GM10266 (cell line): ENCODE measurements around the gene VPS29.
A peak's percentile ranks its signal among the peaks of the same experiment; 100 is the strongest.
"Not testable (repeated sequence)": the region's sequence is repeated elsewhere in the genome, so short reads cannot be mapped to it uniquely, and the experiment has no call there.

Source experiments
- DNase-seq: peaks from one replicate; pipeline ENCODE4 v3.0.0; 2012; ENCODE audit errors: extremely low spot score
- TF ChIP-seq, protein P1 (sequence below): IDR thresholded peaks from 2 replicates; pipeline ENCODE4 v1.5.1; 2012; ENCODE audit warnings: mild to moderate bottlenecking, low read depth; ENCODE audit not compliant: control insufficient read depth, insufficient read depth; ENCODE audit errors: missing control alignments

VPS29 gene

DNA sequence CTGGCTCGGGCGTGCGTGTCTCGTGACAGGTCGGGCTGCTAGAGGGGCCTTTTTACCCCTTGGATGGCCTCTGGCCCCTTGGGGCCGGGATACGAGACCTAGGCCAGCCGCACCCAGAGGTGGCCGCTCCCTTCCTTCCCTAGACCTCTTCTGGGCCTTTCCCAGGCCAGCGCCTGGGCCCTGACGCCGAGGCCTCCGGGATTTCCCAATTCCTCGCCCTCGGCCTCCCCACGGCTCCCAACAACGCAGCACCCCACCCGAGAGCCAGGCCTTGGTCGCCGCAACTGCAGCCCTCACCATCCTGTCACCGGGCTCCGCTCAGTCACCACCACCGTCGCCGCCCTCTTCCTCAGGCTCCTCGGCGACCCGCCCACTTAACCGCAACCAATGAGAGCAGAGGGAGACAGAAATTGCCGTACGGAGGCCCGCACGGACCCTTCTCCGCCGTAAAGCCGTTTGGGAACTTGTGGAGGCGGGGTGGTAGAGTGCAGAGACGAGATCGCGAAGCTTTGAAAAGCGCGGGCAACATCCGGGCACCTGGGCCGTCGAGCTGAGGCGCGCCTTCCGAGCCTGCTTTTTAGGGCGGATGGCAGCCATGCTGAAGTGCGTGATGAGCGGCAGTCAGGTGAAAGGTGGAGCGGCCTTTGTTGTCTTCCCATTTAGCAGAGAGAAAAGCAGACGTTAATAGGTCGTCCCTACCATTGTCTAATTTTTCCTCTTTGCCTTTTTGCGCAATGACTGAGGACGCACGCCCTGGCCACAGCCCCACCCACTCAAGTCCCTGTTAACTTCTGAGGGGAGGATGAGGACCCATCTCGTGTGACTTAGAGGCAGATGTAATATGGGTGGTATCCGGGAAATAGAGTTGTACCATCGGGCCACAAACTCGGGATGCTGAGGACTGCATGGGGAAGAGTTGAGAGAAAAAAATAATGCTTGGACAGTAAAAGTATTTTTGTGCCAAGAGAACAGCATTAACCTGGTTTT, at the start of gene VPS29, which contains the start of gene RAD9B:
Gene VPS29, minus strand, starts transcription at position 360 of the 987 bp plus-strand sequence. Its CDS starts 60 bp downstream, at position 300.
Gene RAD9B, plus strand, starts transcription at position 580 of the 987 bp plus-strand sequence. Its CDS starts 7 bp downstream, at position 587.
- DNase-seq, result peak; percentile 87
- TF ChIP-seq, protein P1, sequence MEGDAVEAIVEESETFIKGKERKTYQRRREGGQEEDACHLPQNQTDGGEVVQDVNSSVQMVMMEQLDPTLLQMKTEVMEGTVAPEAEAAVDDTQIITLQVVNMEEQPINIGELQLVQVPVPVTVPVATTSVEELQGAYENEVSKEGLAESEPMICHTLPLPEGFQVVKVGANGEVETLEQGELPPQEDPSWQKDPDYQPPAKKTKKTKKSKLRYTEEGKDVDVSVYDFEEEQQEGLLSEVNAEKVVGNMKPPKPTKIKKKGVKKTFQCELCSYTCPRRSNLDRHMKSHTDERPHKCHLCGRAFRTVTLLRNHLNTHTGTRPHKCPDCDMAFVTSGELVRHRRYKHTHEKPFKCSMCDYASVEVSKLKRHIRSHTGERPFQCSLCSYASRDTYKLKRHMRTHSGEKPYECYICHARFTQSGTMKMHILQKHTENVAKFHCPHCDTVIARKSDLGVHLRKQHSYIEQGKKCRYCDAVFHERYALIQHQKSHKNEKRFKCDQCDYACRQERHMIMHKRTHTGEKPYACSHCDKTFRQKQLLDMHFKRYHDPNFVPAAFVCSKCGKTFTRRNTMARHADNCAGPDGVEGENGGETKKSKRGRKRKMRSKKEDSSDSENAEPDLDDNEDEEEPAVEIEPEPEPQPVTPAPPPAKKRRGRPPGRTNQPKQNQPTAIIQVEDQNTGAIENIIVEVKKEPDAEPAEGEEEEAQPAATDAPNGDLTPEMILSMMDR, result no peak

DNA sequence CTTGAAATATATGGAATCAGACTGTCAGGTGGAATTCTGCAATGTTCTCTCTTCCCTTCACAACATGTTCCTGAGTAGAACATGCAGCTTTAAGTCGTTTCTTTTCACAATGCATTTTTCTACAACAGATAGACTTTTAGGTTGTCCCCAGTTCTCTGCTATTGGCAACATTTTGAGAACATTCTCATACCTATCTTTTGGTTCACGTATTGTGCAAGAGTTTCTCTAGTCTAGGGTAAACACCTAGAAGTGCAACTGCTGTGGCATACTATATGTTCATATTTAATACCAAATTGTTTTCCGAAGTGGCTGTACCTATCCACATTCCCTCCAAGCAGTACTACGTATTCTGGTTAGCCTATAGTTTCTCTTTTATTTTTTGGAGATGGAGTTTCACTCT, 49.1 kb upstream of the VPS29 start:
- no peak for DNase-seq
- TF ChIP-seq, protein P1, result no peak

DNA sequence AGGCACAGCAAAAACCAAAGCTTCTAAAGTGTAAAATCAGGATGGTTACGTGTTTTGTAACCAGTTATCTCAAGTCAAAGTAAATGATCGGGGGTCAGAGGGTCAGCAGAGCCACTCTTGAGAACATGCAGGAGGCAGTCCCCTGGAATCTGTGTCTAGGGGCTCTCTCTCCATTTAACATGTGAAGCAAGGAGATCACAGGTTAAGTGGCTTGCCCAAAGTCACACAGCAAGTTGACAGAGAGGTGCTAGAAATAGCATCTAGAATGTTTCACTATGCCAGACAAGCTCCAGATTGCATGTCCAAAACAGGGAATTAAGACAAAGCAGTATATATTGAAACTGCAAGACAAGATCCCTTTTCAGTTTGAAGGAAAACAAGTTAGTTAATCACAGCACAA, 47.8 kb upstream of the VPS29 start:
- DNase-seq, result no peak
- TF ChIP-seq, protein P1, result no peak

DNA sequence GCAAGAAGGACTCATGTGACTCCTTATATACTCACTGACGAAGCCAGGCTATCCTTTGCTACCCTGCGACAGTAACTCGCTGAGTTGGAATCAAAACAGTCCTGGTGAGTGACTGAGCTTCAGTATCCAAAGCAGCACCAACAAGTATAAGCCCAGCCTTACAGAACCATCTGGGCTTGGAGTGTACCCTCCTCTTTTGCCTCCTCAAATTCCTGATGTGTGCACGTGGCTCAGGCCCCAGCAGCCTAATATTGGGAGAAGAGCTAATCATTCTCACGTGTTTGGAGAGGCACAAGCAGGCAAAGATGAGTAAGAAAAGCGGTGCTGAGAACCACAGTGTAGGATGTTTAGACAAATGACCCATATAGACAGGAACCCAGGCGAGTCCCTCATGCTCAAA, 46.8 kb upstream of the VPS29 start:
- no peak for DNase-seq
- TF ChIP-seq, protein P1, result no peak

DNA sequence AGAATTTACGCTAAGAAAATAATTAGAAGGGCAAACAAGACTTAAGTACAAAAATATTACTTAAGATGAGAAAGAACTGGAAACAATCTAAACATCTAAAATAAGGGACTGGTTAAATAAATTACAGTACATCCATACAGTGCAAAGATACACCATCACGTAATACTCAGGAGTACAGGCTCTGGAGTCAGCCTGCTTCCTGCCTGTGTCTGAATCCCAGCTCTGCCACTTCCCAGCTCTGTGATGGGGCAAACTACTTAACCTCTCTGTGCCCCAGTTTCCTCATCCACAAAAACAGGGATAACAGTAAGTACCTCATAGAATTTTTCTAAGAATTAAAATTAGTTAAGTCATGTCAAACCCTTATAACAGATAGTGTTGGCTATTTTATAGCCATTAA, 45.2 kb upstream of the VPS29 start:
- DNase-seq, result no peak
- TF ChIP-seq, protein P1, result no peak

DNA sequence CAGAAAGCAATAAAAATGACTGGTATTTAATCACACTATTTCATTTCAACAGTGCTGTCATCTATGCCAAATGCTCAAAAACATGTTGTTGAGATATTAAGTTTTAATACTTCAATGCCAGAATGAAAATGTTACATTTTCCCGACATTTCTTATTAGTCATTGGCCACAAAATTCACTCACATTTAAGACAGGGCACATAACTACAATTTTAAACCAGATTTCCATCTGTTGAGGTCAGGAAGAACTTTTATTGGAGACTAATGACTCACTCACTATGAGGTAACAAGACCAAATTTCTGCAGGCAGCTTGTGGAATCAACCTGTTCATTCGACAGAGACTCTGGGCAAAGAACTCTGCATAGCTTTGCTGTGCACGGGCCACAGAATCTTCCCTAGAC, 44.4 kb upstream of the VPS29 start:
- no peak for DNase-seq
- TF ChIP-seq, protein P1, result no peak

DNA sequence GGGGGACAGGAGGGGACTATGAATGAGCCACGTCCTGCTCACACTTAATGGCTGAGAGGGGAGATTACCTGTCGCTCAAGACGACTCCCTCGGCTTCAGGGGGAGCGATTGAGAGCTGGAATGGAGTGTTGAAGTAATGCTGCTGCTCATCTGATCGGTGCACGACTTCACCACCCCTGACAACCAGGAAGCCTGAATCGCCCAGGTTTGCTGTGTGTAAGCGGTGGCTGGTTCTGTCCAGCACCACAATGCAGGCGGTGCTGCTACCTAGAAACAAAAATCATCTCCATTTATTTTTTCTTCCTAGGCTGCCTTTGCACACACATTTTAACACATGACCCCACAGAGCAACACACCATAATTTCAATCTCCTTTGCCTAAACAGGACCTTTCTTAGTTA, 43.9 kb upstream of the VPS29 start:
- no peak for DNase-seq
- TF ChIP-seq, protein P1, result no peak

DNA sequence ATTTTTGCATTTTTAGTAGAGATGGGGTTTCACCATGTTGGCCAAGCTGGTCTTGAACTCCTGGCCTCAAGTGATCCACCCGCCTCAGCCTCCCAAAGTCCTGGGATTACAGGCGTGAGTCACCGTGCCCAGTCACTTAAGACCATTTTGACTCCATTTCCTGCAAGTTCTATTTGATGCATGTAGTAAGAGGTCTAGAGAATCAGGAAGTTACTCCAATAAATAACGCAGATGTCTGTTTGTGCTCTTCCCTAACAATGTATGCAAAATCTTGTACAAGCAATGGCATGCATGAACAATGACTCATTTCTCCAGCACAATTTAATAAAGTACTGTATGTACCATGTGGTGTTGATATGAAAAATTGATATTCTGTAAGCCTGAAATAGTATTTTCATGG, 43.3 kb upstream of the VPS29 start:
- not testable (repeated sequence) for DNase-seq
